ENCODE measurements around the gene WNT9A. TPM values are rescaled to one million over a fixed set of nuclear protein-coding genes. Genes with fewer than 3 reads are reported as not detected.

Gene WNT9A, protein sequence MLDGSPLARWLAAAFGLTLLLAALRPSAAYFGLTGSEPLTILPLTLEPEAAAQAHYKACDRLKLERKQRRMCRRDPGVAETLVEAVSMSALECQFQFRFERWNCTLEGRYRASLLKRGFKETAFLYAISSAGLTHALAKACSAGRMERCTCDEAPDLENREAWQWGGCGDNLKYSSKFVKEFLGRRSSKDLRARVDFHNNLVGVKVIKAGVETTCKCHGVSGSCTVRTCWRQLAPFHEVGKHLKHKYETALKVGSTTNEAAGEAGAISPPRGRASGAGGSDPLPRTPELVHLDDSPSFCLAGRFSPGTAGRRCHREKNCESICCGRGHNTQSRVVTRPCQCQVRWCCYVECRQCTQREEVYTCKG
- polyA plus RNA-seq (2012; ENCODE audit: insufficient read length, low read depth): not detected

DNA sequence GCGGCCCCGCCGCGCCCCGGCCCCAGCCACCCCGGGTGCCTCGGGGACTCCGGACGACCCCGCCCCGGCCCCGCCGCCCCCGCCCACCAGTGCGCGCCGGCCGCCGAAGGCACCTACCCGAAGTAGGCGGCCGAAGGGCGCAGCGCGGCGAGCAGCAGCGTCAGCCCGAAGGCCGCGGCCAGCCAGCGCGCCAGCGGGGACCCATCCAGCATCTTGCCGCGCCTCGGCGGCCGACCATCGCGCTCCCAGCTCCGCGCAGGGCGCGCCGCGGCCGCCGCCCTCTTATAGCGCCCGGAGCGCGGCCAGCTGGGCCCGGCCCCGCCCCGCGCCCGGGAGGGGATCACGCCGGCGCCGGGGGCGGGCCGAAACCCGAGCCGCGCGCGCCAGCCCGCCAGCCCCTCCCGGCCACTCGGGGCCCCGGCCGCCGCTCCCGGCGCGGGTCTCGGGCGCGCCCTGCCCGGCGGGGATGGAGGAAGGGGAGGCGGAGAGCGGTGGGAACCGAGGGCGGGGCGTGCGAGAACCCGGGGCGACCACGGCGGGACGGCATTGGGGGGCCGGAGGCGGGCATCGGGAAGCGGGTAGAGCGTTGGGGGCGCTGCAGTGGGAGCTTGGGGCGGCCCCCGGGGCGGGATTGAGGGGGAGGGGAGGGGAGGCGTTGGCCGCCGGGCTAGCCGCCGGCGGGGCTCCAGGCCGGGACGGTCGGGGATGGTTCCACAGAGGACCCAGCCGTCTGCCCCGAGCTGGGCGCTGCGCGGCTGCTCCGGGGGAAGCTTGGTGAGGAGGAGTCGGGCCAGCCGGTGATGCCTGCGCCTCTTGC is at the start of gene WNT9A:
TSS of gene WNT9A (minus strand) at position 257 of the 817 bp plus-strand sequence. CDS start at position 212, 45 bp downstream.
- TF ChIP-seq SIN3A (IDR thresholded peaks at IDR 0.05; ENCODE audit: borderline replicate concordance, insufficient read depth, low read length) (no peak), POLR2AphosphoS5 (IDR thresholded peaks at IDR 0.05; ENCODE audit: low read depth, low read length) (no peak), FOXP2 (optimal IDR thresholded peaks at IDR 0.05; ENCODE audit: borderline replicate concordance, extremely low read depth, extremely low read length, insufficient read depth) (no peak), TAF1 (IDR thresholded peaks at IDR 0.05; ENCODE audit: borderline replicate concordance, insufficient read depth, low read length) (no peak)
- TF ChIP-seq, protein P1, sequence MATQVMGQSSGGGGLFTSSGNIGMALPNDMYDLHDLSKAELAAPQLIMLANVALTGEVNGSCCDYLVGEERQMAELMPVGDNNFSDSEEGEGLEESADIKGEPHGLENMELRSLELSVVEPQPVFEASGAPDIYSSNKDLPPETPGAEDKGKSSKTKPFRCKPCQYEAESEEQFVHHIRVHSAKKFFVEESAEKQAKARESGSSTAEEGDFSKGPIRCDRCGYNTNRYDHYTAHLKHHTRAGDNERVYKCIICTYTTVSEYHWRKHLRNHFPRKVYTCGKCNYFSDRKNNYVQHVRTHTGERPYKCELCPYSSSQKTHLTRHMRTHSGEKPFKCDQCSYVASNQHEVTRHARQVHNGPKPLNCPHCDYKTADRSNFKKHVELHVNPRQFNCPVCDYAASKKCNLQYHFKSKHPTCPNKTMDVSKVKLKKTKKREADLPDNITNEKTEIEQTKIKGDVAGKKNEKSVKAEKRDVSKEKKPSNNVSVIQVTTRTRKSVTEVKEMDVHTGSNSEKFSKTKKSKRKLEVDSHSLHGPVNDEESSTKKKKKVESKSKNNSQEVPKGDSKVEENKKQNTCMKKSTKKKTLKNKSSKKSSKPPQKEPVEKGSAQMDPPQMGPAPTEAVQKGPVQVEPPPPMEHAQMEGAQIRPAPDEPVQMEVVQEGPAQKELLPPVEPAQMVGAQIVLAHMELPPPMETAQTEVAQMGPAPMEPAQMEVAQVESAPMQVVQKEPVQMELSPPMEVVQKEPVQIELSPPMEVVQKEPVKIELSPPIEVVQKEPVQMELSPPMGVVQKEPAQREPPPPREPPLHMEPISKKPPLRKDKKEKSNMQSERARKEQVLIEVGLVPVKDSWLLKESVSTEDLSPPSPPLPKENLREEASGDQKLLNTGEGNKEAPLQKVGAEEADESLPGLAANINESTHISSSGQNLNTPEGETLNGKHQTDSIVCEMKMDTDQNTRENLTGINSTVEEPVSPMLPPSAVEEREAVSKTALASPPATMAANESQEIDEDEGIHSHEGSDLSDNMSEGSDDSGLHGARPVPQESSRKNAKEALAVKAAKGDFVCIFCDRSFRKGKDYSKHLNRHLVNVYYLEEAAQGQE (IDR thresholded peaks at IDR 0.05; ENCODE audit: insufficient read depth in 1 of 2, low read depth in 2 of 2, low read length in 2 of 2): no peak

DNA sequence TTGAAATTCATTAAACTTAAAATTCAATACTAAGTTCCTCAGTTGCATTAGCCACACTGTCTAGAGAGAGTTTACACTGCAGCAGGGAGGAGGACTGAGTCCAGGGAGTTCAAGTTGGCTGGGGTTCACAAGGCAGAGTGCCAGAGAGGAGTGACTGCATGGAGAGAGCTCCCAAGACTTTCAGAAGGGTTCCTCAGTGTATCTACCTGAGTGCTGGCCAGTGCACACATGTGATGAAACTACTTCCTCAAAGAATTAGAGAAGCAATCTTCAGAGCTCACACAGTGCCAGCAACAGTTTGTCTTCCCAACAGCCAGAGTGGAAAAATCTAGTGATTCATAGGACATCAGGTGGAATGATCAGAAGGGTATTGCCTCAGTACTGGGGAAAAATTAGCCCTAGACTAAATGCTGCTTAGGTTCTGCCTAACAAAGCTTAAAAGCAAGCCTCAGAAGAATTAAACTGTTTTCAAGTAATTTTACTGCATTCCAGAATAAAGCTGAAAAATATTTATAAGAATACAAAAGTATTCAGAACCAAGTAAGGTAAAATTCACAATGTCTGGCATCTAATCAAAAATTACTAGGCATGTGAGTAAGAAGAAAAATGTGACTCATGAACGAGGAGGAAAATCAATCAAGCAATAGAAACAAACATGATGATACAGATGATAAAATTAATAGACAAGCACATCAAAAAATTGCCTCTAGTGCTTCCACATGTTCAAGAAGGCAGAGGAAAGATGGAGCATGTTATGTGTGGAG is 48.6 kb upstream of the WNT9A start:
- TF ChIP-seq SIN3A (IDR thresholded peaks at IDR 0.05; ENCODE audit: borderline replicate concordance, insufficient read depth, low read length) (no peak), POLR2AphosphoS5 (IDR thresholded peaks at IDR 0.05; ENCODE audit: low read depth, low read length) (no peak)

DNA sequence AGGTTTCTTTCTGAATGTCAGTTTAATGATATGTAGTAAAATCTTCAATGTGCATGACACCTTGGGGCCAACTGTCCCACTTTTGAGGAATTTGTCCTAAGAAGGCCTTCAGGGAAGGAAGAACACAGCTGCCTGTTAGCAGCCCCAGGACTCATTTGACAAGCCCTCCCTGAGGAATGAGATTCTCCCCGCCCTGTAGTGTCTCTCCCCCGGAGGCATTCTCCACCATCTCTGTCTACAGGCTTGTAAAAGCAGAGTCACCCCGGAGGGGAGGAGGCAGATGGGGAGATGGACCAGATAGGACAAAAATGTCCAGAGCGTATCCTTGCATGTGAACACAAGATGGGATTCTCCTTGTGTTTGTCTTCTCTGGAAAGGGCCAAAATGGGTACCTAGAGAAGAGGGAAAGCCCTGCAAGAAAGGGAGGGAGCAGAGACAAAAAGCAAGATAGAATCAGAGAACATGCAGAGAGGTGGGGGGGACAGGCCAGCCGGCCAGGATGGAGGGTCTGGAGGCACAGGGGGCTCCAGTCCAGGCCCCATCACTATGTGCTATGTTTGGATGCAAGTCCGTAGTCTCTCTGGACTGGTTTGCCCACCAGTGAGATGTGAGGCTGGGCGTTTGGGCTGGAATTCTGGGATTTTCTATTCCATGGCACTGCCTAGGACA is 47.0 kb upstream of the WNT9A start:
- TF ChIP-seq POLR2AphosphoS5 (IDR thresholded peaks at IDR 0.05; ENCODE audit: low read depth, low read length): no peak
- TF ChIP-seq, protein P1 (IDR thresholded peaks at IDR 0.05; ENCODE audit: insufficient read depth in 1 of 2, low read depth in 2 of 2, low read length in 2 of 2): no peak
- TF ChIP-seq FOXP2 (optimal IDR thresholded peaks at IDR 0.05; ENCODE audit: borderline replicate concordance, extremely low read depth, extremely low read length, insufficient read depth): no peak

DNA sequence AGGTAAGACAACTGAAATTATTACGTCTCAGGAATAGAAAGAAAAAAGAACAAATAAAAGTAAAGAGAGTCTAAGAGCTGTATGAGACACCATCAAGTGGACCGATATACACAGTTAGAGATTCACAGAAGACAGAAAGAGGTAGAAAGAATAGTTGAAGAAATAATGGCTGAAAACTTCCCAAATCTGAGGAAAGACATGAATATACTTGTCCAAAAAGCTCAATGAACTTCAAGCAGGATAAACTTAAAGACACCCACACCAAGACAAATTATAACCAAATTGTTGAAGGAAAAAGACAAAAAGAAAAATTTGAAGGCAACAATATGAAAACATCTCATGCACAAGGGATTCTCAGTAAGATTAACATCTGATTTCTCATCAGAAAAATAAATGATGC is 39.4 kb upstream of the WNT9A start:
- TF ChIP-seq FOXP2 (optimal IDR thresholded peaks at IDR 0.05; ENCODE audit: borderline replicate concordance, extremely low read depth, extremely low read length, insufficient read depth) (no peak), SIN3A (IDR thresholded peaks at IDR 0.05; ENCODE audit: borderline replicate concordance, insufficient read depth, low read length) (no peak), POLR2AphosphoS5 (IDR thresholded peaks at IDR 0.05; ENCODE audit: low read depth, low read length) (no peak), TAF1 (IDR thresholded peaks at IDR 0.05; ENCODE audit: borderline replicate concordance, insufficient read depth, low read length) (no peak)
- TF ChIP-seq, protein P1 (IDR thresholded peaks at IDR 0.05; ENCODE audit: insufficient read depth in 1 of 2, low read depth in 2 of 2, low read length in 2 of 2): no peak

Measured in PFSK-1 (cell line).